HG03175 (cell line): ENCODE data around the gene PDE4B.

Experiments used
- ATAC-seq: cut with Tn5 transposase; IDR thresholded peaks from one replicate; pipeline ENCODE4 v1.9.1; 2021; ENCODE audit warnings: mild to moderate bottlenecking, moderate library complexity; ENCODE audit not compliant: unreplicated experiment

The PDE4B gene

GRCh38 chr1:66350001-66350547, 557.4 kb downstream of the PDE4B start:
- peak; percentile 68 for ATAC-seq

- ATAC-seq, result peak; percentile 20
Measured at GRCh38 chr1:66351478-66351877, 558.8 kb downstream of the PDE4B start.

GRCh38 chr1:66351913-66352312, 559.2 kb downstream of the PDE4B start:
- peak; percentile 56 for ATAC-seq

- ATAC-seq, result no peak
Measured at GRCh38 chr1:66352792-66353191, 560.1 kb downstream of the PDE4B start.

GRCh38 chr1:66353257-66353656, 560.6 kb downstream of the PDE4B start:
- ATAC-seq, result no peak

GRCh38 chr1:66354311-66355201, 561.9 kb downstream of the PDE4B start:
- no peak for ATAC-seq

GRCh38 chr1:66355756-66356155, 563.1 kb downstream of the PDE4B start:
- no peak for ATAC-seq

GRCh38 chr1:66356605-66357004, 563.9 kb downstream of the PDE4B start:
- ATAC-seq, result no peak

- ATAC-seq, result no peak
Measured at GRCh38 chr1:66357021-66357420, 564.3 kb downstream of the PDE4B start.

- no peak for ATAC-seq
Measured at GRCh38 chr1:66357478-66358197, 564.9 kb downstream of the PDE4B start.

GRCh38 chr1:66359269-66359668, 566.6 kb downstream of the PDE4B start:
- ATAC-seq, result no peak

GRCh38 chr1:66359815-66360214, 567.1 kb downstream of the PDE4B start:
- ATAC-seq, result no peak

- ATAC-seq, result peak; percentile 61
Measured at GRCh38 chr1:66360285-66360724, 567.6 kb downstream of the PDE4B start.

GRCh38 chr1:66364578-66365391, 572.1 kb downstream of the PDE4B start:
- ATAC-seq, result peak; percentile 72

- ATAC-seq, result no peak
Measured at GRCh38 chr1:66365635-66366034, 572.9 kb downstream of the PDE4B start.

- no peak for ATAC-seq
Measured at GRCh38 chr1:66366634-66367033, 573.9 kb downstream of the PDE4B start.

GRCh38 chr1:66367369-66367768, 574.7 kb downstream of the PDE4B start:
- no peak for ATAC-seq

GRCh38 chr1:66368261-66368660, 575.6 kb downstream of the PDE4B start:
- no peak for ATAC-seq

GRCh38 chr1:66370462-66370971, 577.8 kb downstream of the PDE4B start:
- ATAC-seq, result no peak

GRCh38 chr1:66371233-66372005, 578.7 kb downstream of the PDE4B start:
- no peak for ATAC-seq
